Breast epithelium (tissue), 4 donors: Measurements from ENCODE around the gene OSTM1. TPM values are rescaled to one million over a fixed set of nuclear protein-coding genes. Genes with fewer than 3 reads are reported as not detected.
"Not testable (repeated sequence)": the region's sequence is repeated elsewhere in the genome, so short reads cannot be mapped to it uniquely, and the experiment has no call there.

ENCODE experiments used
- DNase-seq, 2 donors: peaks; one replicate each; pipeline ENCODE4 v3.0.0-alpha.2; 2019; ENCODE audit warnings: low spot score in 2 of 2
- H3K27ac ChIP-seq, 2 donors: fragments of 200-600 bp; sonication (generic) in 1 of 2; one replicate each; pipeline ENCODE4 v1.5.1; 2016 to 2019; ENCODE audit warnings: mild to moderate bottlenecking in 1 of 2
- H3K27me3 ChIP-seq, 2 donors: fragments of 200-600 bp; sonication (generic) in 1 of 2; one replicate each; pipeline versions ENCODE4 v1.5.1 to v1.6.0; 2017 to 2019; ENCODE audit warnings: control low read depth in 1 of 2, mild to moderate bottlenecking in 1 of 2
- H3K36me3 ChIP-seq: fragments of 200-600 bp; one replicate; pipeline ENCODE4 v1.5.1; 2019
- H3K4me1 ChIP-seq, 2 donors: fragments of 200-600 bp; sonication (generic); one replicate each; pipeline ENCODE4 v1.5.1; 2016 to 2019; ENCODE audit warnings: control low read depth in 1 of 2
- H3K4me3 ChIP-seq, 3 donors: fragments of 200-600 bp; sonication (generic); 1 replicate in 2 of 3; 2 replicates in 1 of 3; pipeline ENCODE4 v1.5.1; 2016 to 2019; ENCODE audit warnings: mild to moderate bottlenecking in 3 of 3, moderate library complexity in 2 of 3
- H3K9me3 ChIP-seq, 2 donors: fragments of 200-600 bp; sonication (generic) in 1 of 2; one replicate each; pipeline ENCODE4 v1.5.1; 2016 to 2019; ENCODE audit warnings: control low read depth in 1 of 2
- CTCF ChIP-seq, 3 donors: fragments of 450-650 bp; IDR thresholded peaks; one replicate each; pipeline ENCODE4 v1.5.1; 2016 to 2017; ENCODE audit warnings: antibody characterized with exemption in 3 of 3, mild to moderate bottlenecking in 3 of 3, moderate library complexity in 3 of 3
- POLR2A ChIP-seq: fragments of 450-650 bp; IDR thresholded peaks from one replicate; pipeline ENCODE4 v1.6.1; 2016; ENCODE audit warnings: antibody characterized with exemption, mild to moderate bottlenecking, moderate library complexity
- POLR2AphosphoS5 ChIP-seq, 3 donors: sonication (generic); formaldehyde crosslinking; IDR thresholded peaks; one replicate each; pipeline ENCODE4 v1.6.1; 2017; ENCODE audit warnings: antibody characterized with exemption in 3 of 3
- intact Hi-C: fragments of 100-400 bp; cut with DNase I; formaldehyde crosslinking; loops from one replicate; pipeline ENCODE4 v1.15.1; 2023; ENCODE audit warnings: low total_unique reads
- total RNA-seq, 3 donors: library from RNA; depleted of rRNA; stranded (reverse); fragments of >200 nt; gene quantifications; one replicate each; pipeline ENCODE4 v1.1.0, GENCODE V29; 2016

Gene OSTM1
- total RNA-seq, 3 donors from 2014 or later: 27.1 to 75.2 (median 36.7) TPM

DNA sequence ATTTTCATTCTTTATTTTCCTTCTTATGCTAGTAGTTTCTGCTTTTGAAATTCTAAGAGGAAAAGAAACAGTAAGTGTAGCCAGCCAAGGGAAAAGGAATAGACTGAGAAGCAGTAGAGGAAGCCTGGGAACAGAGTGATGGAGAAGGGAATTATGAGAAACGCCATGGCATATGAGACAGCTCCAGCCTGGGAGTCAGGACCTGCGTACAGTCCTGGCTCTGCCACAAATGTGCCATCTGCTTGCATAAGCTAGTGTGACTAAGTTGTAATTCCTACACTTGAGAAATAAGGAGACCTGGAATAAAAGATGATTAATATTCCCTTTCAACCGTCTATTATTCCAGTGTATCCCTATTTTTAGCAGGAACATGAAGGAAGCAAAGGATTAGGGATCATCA, 47.5 kb downstream of the OSTM1 start:
- Histone ChIP-seq H3K36me3 (no peaks in the 10 kb centered on the region), H3K27me3 (no peaks in the 10 kb centered on the region), H3K9me3 (no peaks in the 10 kb centered on the region), H3K4me1 (no peaks in the 10 kb centered on the region), H3K4me3 (no peak overlapping the region), H3K27ac (no peak overlapping the region)
- TF ChIP-seq POLR2AphosphoS5 (IDR thresholded peaks at IDR 0.05) (no peak), POLR2A (no peak), CTCF (IDR thresholded peaks at IDR 0.05) (no peak)
- DNase-seq: no peak
- intact Hi-C loops: no loop called here

DNA sequence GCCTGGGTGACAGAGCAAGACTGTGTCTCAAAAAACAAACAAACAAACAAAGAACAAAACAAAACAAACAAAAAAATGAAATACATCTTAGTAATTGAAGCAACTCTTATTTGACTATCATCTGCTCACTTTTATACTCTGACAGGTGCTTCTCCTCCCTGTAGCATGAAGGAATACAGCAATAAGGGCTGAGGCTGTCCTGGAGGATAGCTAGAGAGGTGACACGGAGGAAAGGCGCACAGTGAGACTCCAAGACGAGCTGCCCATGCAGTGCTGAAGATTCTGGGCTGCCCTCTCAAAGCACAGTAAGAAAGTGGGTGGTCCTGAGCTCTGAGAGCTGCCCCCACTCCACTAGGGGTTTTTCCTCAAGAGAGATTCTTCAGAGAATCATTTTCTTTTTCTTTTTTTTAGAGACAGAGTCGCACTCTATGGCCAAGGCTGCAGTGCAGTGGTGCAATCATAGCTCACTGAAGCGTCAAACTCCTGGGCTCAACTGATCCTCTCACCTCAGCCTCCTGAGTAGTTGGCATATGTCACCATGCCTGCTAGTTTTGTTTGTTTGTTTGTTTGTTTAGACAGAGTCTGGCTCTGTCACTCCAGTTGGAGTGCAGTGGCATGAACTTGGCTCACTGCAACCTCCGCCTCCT, 50.0 kb downstream of the OSTM1 start:
- TF ChIP-seq POLR2A (no peak), CTCF (IDR thresholded peaks at IDR 0.05) (no peak), POLR2AphosphoS5 (IDR thresholded peaks at IDR 0.05) (no peak)
- Histone ChIP-seq H3K4me3 (no peak overlapping the region), H3K9me3 (no peaks in the 10 kb centered on the region), H3K27me3 (no peaks in the 10 kb centered on the region), H3K4me1 (no peaks in the 10 kb centered on the region), H3K36me3 (no peaks in the 10 kb centered on the region), H3K27ac (no peak overlapping the region)
- intact Hi-C loops: no loop called here
- DNase-seq: no peak

DNA sequence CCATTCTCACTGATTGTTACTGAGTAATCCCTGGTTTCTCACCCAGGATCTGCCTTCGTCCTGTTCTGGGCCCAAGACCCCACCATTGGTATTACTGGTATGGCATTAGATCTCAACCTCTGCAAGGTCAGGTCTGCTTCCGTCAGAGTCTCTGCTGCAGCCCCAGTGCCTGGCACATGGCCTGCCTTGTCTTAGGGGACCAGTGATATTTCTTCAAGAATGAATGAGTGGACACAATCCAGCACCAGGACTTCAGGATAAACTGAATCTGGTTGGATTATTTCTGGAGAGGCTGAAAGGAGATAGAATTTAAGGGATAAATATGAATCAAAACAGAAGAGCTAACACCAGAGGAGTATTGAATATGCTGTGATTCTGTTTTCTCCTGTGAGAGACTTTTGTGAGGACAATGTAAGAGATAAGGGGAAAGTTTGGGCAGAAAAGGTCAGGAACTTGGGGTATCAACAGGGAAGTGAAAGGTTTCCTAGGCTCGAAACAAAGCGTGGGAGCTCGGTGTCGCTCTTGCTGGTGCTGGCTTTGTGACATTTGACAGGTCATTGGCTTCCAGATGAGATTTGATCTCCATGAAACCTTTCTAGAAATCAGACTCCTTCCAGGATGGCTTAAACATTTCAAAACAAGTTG, 53.9 kb downstream of the OSTM1 start:
- Histone ChIP-seq H3K4me1 (no peaks in the 10 kb centered on the region), H3K4me3 (no peak overlapping the region), H3K36me3 (no peaks in the 10 kb centered on the region), H3K27ac (no peak overlapping the region), H3K27me3 (no peaks in the 10 kb centered on the region), H3K9me3 (no peaks in the 10 kb centered on the region)
- TF ChIP-seq CTCF (IDR thresholded peaks at IDR 0.05) (no peak), POLR2A (no peak), POLR2AphosphoS5 (IDR thresholded peaks at IDR 0.05) (no peak)
- DNase-seq: no peak
- intact Hi-C loops: no loop called here

DNA sequence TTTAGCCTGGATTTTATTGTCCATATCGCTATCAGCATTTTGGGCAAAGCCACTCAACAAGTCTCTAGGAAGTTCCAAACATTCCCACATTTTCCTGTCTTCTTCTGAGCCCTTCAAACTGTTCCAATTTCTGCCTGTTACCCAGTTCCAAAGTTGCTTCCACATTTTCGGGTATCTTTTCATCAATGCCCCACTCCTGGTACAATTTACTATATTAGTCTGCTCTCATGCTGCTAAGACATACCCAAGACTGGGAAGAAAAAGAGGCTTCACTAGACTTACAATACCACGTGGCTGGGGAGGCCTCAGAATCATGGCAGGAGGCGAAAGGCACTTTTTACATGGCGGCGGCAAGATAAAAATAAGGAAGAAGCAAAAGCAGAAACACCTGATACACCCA, 58.3 kb downstream of the OSTM1 start:
- H3K27me3 ChIP-seq, intact Hi-C loops, H3K4me3 ChIP-seq, H3K4me1 ChIP-seq, H3K9me3 ChIP-seq, H3K36me3 ChIP-seq, DNase-seq, H3K27ac ChIP-seq: not testable (repeated sequence)

- intact Hi-C loops: no loop called here
- TF ChIP-seq POLR2AphosphoS5 (IDR thresholded peaks at IDR 0.05): no peak
- TF ChIP-seq POLR2A: no peak
- no peak for TF ChIP-seq CTCF (IDR thresholded peaks at IDR 0.05)
Measured at GRCh38 chr6:108013787-108014439, 60.6 kb downstream of the OSTM1 start.

More at GRCh38 chr6:108013787-108014439, 60.6 kb downstream of the OSTM1 start:
- Histone ChIP-seq H3K27me3 (no peaks in the 10 kb centered on the region), H3K9me3 (peaks cover 8% of the 10 kb centered on the region in 2 donors), H3K4me1 (no peaks in the 10 kb centered on the region), H3K4me3 (no peak overlapping the region), H3K27ac (no peak overlapping the region), H3K36me3 (no peaks in the 10 kb centered on the region)
- no peak for DNase-seq
